Measurements from ENCODE around the gene MAF.

Gene MAF

DNA sequence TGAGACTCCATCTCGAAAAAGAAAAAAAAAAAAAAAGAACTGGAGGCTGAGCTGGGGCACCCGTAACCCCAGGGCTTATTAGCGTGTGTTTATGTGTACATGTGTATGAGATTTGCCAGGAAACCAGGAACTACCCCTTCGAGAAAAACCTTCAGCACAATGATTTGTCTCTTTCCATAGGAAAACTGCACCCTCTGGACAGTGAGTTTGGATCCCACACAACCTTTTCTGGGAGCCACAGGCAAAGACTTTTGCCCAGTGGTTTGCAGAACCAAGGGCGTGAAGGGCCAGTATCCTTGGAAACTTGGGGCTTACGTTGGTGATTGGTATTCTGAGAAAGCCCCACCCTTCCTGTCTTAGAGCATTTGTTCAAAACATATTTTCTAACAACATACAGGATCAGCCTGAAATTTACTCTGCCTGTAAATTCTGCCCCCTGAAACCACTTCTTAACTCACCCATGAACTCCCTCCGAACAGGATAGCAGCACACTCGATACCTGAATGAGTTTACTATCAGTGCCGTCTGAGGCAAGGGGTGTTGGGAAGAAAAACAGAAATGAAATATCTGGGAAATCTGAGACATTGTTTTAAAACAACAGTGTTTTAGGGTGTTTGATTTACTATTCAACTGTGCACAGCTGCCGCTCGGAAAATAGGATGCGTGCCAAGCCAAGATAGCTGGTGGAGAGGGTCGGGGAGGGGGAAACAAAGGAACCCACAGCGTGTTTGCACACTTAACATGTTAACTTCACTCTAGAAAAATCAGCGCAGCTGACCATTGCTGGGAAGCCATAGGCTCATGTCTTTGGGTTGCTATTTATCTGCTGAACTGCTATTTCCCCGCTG, 40.2 kb upstream of the MAF start:
- in situ Hi-C loops (cut with MboI; ENCODE audit: low sequenced_read_pairs, unreplicated experiment): no loop called here
- TF ChIP-seq, protein P1, sequence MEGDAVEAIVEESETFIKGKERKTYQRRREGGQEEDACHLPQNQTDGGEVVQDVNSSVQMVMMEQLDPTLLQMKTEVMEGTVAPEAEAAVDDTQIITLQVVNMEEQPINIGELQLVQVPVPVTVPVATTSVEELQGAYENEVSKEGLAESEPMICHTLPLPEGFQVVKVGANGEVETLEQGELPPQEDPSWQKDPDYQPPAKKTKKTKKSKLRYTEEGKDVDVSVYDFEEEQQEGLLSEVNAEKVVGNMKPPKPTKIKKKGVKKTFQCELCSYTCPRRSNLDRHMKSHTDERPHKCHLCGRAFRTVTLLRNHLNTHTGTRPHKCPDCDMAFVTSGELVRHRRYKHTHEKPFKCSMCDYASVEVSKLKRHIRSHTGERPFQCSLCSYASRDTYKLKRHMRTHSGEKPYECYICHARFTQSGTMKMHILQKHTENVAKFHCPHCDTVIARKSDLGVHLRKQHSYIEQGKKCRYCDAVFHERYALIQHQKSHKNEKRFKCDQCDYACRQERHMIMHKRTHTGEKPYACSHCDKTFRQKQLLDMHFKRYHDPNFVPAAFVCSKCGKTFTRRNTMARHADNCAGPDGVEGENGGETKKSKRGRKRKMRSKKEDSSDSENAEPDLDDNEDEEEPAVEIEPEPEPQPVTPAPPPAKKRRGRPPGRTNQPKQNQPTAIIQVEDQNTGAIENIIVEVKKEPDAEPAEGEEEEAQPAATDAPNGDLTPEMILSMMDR (IDR thresholded peaks at IDR 0.05; ENCODE audit: borderline replicate concordance, control extremely low read depth, extremely low read depth, insufficient read depth, missing control alignments): no peak
- no peak for DNase-seq (ENCODE audit: low spot score)

GRCh38 chr16:79639576-79640311, 39.2 kb upstream of the MAF start:
- in situ Hi-C loops (cut with MboI; ENCODE audit: low sequenced_read_pairs, unreplicated experiment): no loop called here
- no peak for DNase-seq (ENCODE audit: low spot score)
- TF ChIP-seq, protein P1 (IDR thresholded peaks at IDR 0.05; ENCODE audit: borderline replicate concordance, control extremely low read depth, extremely low read depth, insufficient read depth, missing control alignments): no peak

- in situ Hi-C loops (cut with MboI; ENCODE audit: low sequenced_read_pairs, unreplicated experiment): no loop called here
- TF ChIP-seq, protein P1 (IDR thresholded peaks at IDR 0.05; ENCODE audit: borderline replicate concordance, control extremely low read depth, extremely low read depth, insufficient read depth, missing control alignments): no peak
- DNase-seq (ENCODE audit: low spot score): no peak
These were observed 37.8 kb upstream of the MAF start for GRCh38 chr16:79638386-79638785.

GRCh38 chr16:79635488-79635887, 35.0 kb upstream of the MAF start:
- TF ChIP-seq, protein P1 (IDR thresholded peaks at IDR 0.05; ENCODE audit: borderline replicate concordance, control extremely low read depth, extremely low read depth, insufficient read depth, missing control alignments): no peak
- no peak for DNase-seq (ENCODE audit: low spot score)
- in situ Hi-C loops (cut with MboI; ENCODE audit: low sequenced_read_pairs, unreplicated experiment): no loop called here

GRCh38 chr16:79634298-79634697, 33.8 kb upstream of the MAF start:
- DNase-seq (ENCODE audit: low spot score): no peak
- in situ Hi-C loops (cut with MboI; ENCODE audit: low sequenced_read_pairs, unreplicated experiment): no loop called here
- TF ChIP-seq, protein P1 (IDR thresholded peaks at IDR 0.05; ENCODE audit: borderline replicate concordance, control extremely low read depth, extremely low read depth, insufficient read depth, missing control alignments): no peak

- DNase-seq (ENCODE audit: low spot score): no peak
- in situ Hi-C loops (cut with MboI; ENCODE audit: low sequenced_read_pairs, unreplicated experiment): no loop called here
- TF ChIP-seq, protein P1 (IDR thresholded peaks at IDR 0.05; ENCODE audit: borderline replicate concordance, control extremely low read depth, extremely low read depth, insufficient read depth, missing control alignments): no peak
These were observed 31.8 kb upstream of the MAF start for GRCh38 chr16:79632289-79632688.
